Gastrocnemius medialis (tissue), 4 donors: ENCODE measurements around the gene ARG2. TPM values are rescaled to one million over a fixed set of nuclear protein-coding genes. Genes with fewer than 3 reads are reported as not detected.

Experiments used
- ATAC-seq, 2 donors: fragments of 150-250 bp; one replicate each; pipeline ENCODE4 v1.9.1; 2016
- DNase-seq, 2 donors: peaks; one replicate each; pipeline ENCODE4 v3.0.0-alpha.2; 2019
- H3K27ac ChIP-seq, 4 donors: fragments of 200-600 bp; sonication (generic); 1 replicate in 1 of 4; 2 replicates in 3 of 4; pipeline ENCODE4 v1.5.1; 2016 to 2018; ENCODE audit warnings: mild to moderate bottlenecking in 2 of 4, moderate library complexity in 1 of 4
- H3K27me3 ChIP-seq, 3 donors: fragments of 200-600 bp; sonication (generic) in 2 of 3; 1 replicate in 1 of 3; 2 replicates in 2 of 3; pipeline versions ENCODE4 v1.5.1 to v1.6.0; 2016 to 2019; ENCODE audit warnings: mild to moderate bottlenecking in 1 of 3, moderate library complexity in 1 of 3
- H3K36me3 ChIP-seq, 2 donors: fragments of 200-600 bp; sonication (generic) in 1 of 2; one replicate each; pipeline ENCODE4 v1.5.1; 2017 to 2018
- H3K4me1 ChIP-seq, 2 donors: fragments of 200-600 bp; sonication (generic) in 1 of 2; one replicate each; pipeline ENCODE4 v1.5.1; 2016 to 2017; ENCODE audit warnings: mild to moderate bottlenecking in 2 of 2
- H3K4me3 ChIP-seq, 4 donors: fragments of 200-600 bp; sonication (generic) in 3 of 4; 1 replicate in 1 of 4; 2 replicates in 3 of 4; pipeline ENCODE4 v1.5.1; 2016 to 2019; ENCODE audit warnings: mild to moderate bottlenecking in 2 of 4
- H3K9me3 ChIP-seq, 3 donors: fragments of 200-600 bp; sonication (generic) in 2 of 3; 1 replicate in 1 of 3; 2 replicates in 2 of 3; pipeline ENCODE4 v1.5.1; 2016 to 2019
- CTCF ChIP-seq, 5 experiments: fragments of 450-650 bp in 3 of 5; fragments of 200-600 bp in 2 of 5; sonication (generic) in 2 of 5; IDR thresholded peaks in 4 of 5; conservative IDR thresholded peaks in 1 of 5; 1 replicate in 4 of 5; 2 replicates in 1 of 5; pipeline ENCODE4 v1.5.1; 2016 to 2019; ENCODE audit warnings: antibody characterized with exemption in 5 of 5, mild to moderate bottlenecking in 3 of 5, moderate library complexity in 3 of 5
- POLR2A ChIP-seq, 2 donors: fragments of 450-650 bp; IDR thresholded peaks; one replicate each; pipeline ENCODE4 v1.6.1; 2017; ENCODE audit warnings: antibody characterized with exemption in 2 of 2, mild to moderate bottlenecking in 2 of 2, moderate library complexity in 2 of 2
- in situ Hi-C, 4 donors: fragments of 200-750 bp; cut with MboI; loops; one replicate each; pipeline versions ENCODE4 v1.15.0 to v1.8.0; 2017; ENCODE audit warnings: low sequenced_read_pairs in 4 of 4
- intact Hi-C: fragments of 100-400 bp; cut with DNase I; formaldehyde crosslinking; loops from one replicate; pipeline ENCODE4 v1.15.1; 2023; ENCODE audit warnings: low total_unique reads
- total RNA-seq, 4 donors: library from RNA; depleted of rRNA; stranded (reverse); fragments of >200 nt; gene quantifications; one replicate each; pipeline versions ENCODE4 v1.1.0 to v1.2.3, GENCODE V29; 2016

The ARG2 gene
- total RNA-seq, 4 donors from 2014 or later, result 4.0 to 662 (median 152) TPM

- in situ Hi-C loops (no loop called here), intact Hi-C loops (no loop called here)
- DNase-seq, result no peak
These were observed 17.6 kb upstream of the ARG2 start for GRCh38 chr14:67602076-67602475.

GRCh38 chr14:67602995-67603545, 16.6 kb upstream of the ARG2 start:
- Histone ChIP-seq H3K4me3 (no peak overlapping the region), H3K4me1 (peaks cover 5 to 13% of the 10 kb centered on the region in 2 donors), H3K36me3 (no peaks in the 10 kb centered on the region), H3K9me3 (no peaks in the 10 kb centered on the region), H3K27me3 (no peaks in the 10 kb centered on the region), H3K27ac (no peak overlapping the region)
- in situ Hi-C loops (no loop called here), intact Hi-C loops (no loop called here)
- ATAC-seq (no peak), DNase-seq (no peak)
- TF ChIP-seq CTCF (IDR thresholded peaks at IDR 0.05 in 4 of 5, conservative IDR thresholded peaks at IDR 0.05 in 1 of 5) (no peak), POLR2A (IDR thresholded peaks at IDR 0.05) (no peak)

More at GRCh38 chr14:67602076-67602475, 17.6 kb upstream of the ARG2 start:
- H3K4me3 ChIP-seq, result no peak overlapping the region
- no peak for ATAC-seq
- H3K4me1 ChIP-seq, result peaks cover 5 to 13% of the 10 kb centered on the region in 2 donors
- H3K9me3 ChIP-seq, result no peaks in the 10 kb centered on the region
- no peaks in the 10 kb centered on the region for H3K36me3 ChIP-seq
- no peaks in the 10 kb centered on the region for H3K27me3 ChIP-seq
- no peak overlapping the region for H3K27ac ChIP-seq
- TF ChIP-seq CTCF (IDR thresholded peaks at IDR 0.05 in 4 of 5, conservative IDR thresholded peaks at IDR 0.05 in 1 of 5) (no peak), POLR2A (IDR thresholded peaks at IDR 0.05) (no peak)

GRCh38 chr14:67607646-67608045, 12.1 kb upstream of the ARG2 start:
- H3K27ac ChIP-seq, result no peak overlapping the region
- intact Hi-C loops (no loop called here), in situ Hi-C loops (no loop called here)
- H3K9me3 ChIP-seq, result no peaks in the 10 kb centered on the region
- no peaks in the 10 kb centered on the region for H3K36me3 ChIP-seq
- no peak for ATAC-seq
- no peaks in the 10 kb centered on the region for H3K4me1 ChIP-seq
- no peaks in the 10 kb centered on the region for H3K27me3 ChIP-seq
- no peak for TF ChIP-seq CTCF (IDR thresholded peaks at IDR 0.05 in 4 of 5, conservative IDR thresholded peaks at IDR 0.05 in 1 of 5)
- no peak for DNase-seq
- no peak overlapping the region for H3K4me3 ChIP-seq

- H3K4me1 ChIP-seq, result no peaks in the 10 kb centered on the region
- no peaks in the 10 kb centered on the region for H3K36me3 ChIP-seq
- in situ Hi-C loops (loop anchor here in 3 of 4 donors (10.0 kb wide), 3 partner anchors 55 to 95 kb away; partner anchors contain the start of genes RDH12 (in 1 of the 3) and VTI1B (in 1 of the 3)), intact Hi-C loops (loop anchor here (10.0 kb wide), 1 partner anchor 205 kb away; the partner anchor contains the start of genes RAD51B and ZFYVE26)
- ATAC-seq (no peak), DNase-seq (no peak)
- H3K9me3 ChIP-seq, result no peaks in the 10 kb centered on the region
- no peak overlapping the region for H3K27ac ChIP-seq
- H3K27me3 ChIP-seq, result no peaks in the 10 kb centered on the region
- TF ChIP-seq CTCF (IDR thresholded peaks at IDR 0.05 in 4 of 5, conservative IDR thresholded peaks at IDR 0.05 in 1 of 5) (no peak), POLR2A (IDR thresholded peaks at IDR 0.05) (no peak)
- no peak overlapping the region for H3K4me3 ChIP-seq
These were observed 9.9 kb upstream of the ARG2 start for GRCh38 chr14:67609642-67610310.
